ENCODE results near the gene SLC2A8. TPM values are rescaled to one million over a fixed set of nuclear protein-coding genes. Genes with fewer than 3 reads are reported as not detected.

The SLC2A8 gene
- total and polyA plus RNA-seq, 12 donors: 17.1 to 121 (median 62.0) TPM

GRCh38 chr9:127362829-127363228 is 34.1 kb upstream of the SLC2A8 start:
- intact Hi-C loops (cut with DNase I): no loop called here
- no peak for TF ChIP-seq POLR2A (IDR thresholded peaks at IDR 0.05)
- no peak for TF ChIP-seq CTCF (IDR thresholded peaks at IDR 0.05)
- Histone ChIP-seq H3K36me3 (replicated peaks in 1 of 2) (peaks cover 0 to 10% of the 10 kb centered on the region in 2 donors), H3K27me3 (no peaks in the 10 kb centered on the region), H3K9me3 (replicated peaks in 1 of 3) (no peaks in the 10 kb centered on the region), H3K4me1 (replicated peaks in 1 of 2) (no peaks in the 10 kb centered on the region), H3K27ac (no peak overlapping the region), H3K4me3 (no peak overlapping the region)
- DNase-seq: peak in 2 of 7 donors; percentile 4 to 25
- 89 to 97% (median 94%) methylated on average over 7 of the region's 7 CpGs for WGBS, 4 donors

GRCh38 chr9:127365461-127365860 is 31.5 kb upstream of the SLC2A8 start:
- DNase-seq: peak in 2 of 7 donors; percentile 6 to 35
- no peaks in the 10 kb centered on the region for H3K9me3 ChIP-seq (replicated peaks in 1 of 3)
- no peak for TF ChIP-seq CTCF (IDR thresholded peaks at IDR 0.05)
- TF ChIP-seq POLR2A (IDR thresholded peaks at IDR 0.05): no peak
- 92 to 95% (median 94%) methylated on average over 9 to 10 of the region's 10 CpGs for WGBS, 4 donors
- H3K4me3 ChIP-seq: no peak overlapping the region
- intact Hi-C loops (cut with DNase I): no loop called here
- H3K27me3 ChIP-seq: no peaks in the 10 kb centered on the region
- no peak overlapping the region for H3K27ac ChIP-seq
- H3K4me1 ChIP-seq (replicated peaks in 1 of 2): no peaks in the 10 kb centered on the region
- H3K36me3 ChIP-seq (replicated peaks in 1 of 2): peaks cover 0 to 8% of the 10 kb centered on the region in 2 donors

GRCh38 chr9:127366594-127366993 is 30.4 kb upstream of the SLC2A8 start:
- Histone ChIP-seq H3K9me3 (replicated peaks in 1 of 3) (no peaks in the 10 kb centered on the region), H3K4me3 (no peak overlapping the region), H3K36me3 (replicated peaks in 1 of 2) (peaks cover 0 to 8% of the 10 kb centered on the region in 2 donors), H3K27me3 (no peaks in the 10 kb centered on the region), H3K27ac (no peak overlapping the region), H3K4me1 (replicated peaks in 1 of 2) (no peaks in the 10 kb centered on the region)
- DNase-seq: peak in 1 of 7 donors; percentile 24
- TF ChIP-seq CTCF (IDR thresholded peaks at IDR 0.05) (no peak), POLR2A (IDR thresholded peaks at IDR 0.05) (no peak)
- intact Hi-C loops (cut with DNase I): no loop called here
- WGBS, 4 donors: 89 to 95% (median 93%) methylated on average over 7 of the region's 7 CpGs

GRCh38 chr9:127368852-127369402 is 28.0 kb upstream of the SLC2A8 start:
- peak overlapping the region in 1 of 5 donors; percentile 26 for H3K27ac ChIP-seq
- peaks cover 0 to 8% of the 10 kb centered on the region in 2 donors for H3K36me3 ChIP-seq (replicated peaks in 1 of 2)
- peak in 2 of 7 donors; percentile 5 to 17 for DNase-seq
- H3K4me1 ChIP-seq (replicated peaks in 1 of 2): no peaks in the 10 kb centered on the region
- H3K4me3 ChIP-seq: no peak overlapping the region
- TF ChIP-seq CTCF (IDR thresholded peaks at IDR 0.05) (no peak), POLR2A (IDR thresholded peaks at IDR 0.05) (no peak)
- 48 to 67% (median 56%) methylated on average over 6 of the region's 6 CpGs for WGBS, 4 donors
- no peaks in the 10 kb centered on the region for H3K9me3 ChIP-seq (replicated peaks in 1 of 3)
- intact Hi-C loops (cut with DNase I): no loop called here
- H3K27me3 ChIP-seq: no peaks in the 10 kb centered on the region

Data from adrenal gland (tissue), 12 donors.